Stimulated activated CD8-positive, alpha-beta memory T cell treated with anti-CD3 and anti-CD28 coated beads, Interleukin-7, amount 100 ng/mL, for 4 hours (primary cell): ENCODE results near the gene IZUMO1R.
A peak's percentile ranks its signal among the peaks of the same experiment; 100 is the strongest.
"Not testable (repeated sequence)": the region's sequence is repeated elsewhere in the genome, so short reads cannot be mapped to it uniquely, and the experiment has no call there.

Experiments
- DNase-seq, 2 donors: peaks; one replicate each; pipeline ENCODE4 v3.0.0-alpha.2; 2020; ENCODE audit warnings: low read depth in 2 of 2

Gene IZUMO1R

GRCh38 chr11:94325681-94326080 is 21.3 kb downstream of the IZUMO1R start:
- peak; percentile 10 to 24 for DNase-seq

- DNase-seq: no peak
Measured at GRCh38 chr11:94326947-94327346, 22.6 kb downstream of the IZUMO1R start.

DNA sequence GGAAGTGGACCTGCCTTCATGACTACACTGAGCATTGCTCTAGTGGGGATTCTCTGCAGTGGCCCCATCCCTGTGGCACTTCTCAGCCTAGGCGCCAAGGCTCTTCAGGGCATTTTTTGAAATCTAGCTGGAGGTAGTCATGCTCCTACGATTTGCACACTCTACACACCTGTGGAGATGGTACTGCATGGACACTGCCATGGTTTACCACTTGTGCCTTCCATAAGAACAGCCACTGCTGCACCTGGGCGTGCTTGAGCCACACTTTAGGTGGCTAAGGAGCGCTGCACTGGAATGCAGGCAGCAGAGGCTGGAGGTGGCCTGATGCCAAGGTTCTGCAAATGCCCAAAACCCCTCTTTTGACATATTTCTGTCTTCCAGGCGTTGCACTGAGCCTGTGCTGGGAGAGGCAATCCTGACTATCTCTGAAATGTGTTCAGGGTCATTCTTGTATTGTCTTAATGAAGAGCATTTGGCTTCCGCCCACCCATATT is 24.3 kb downstream of the IZUMO1R start:
- no peak for DNase-seq

DNA sequence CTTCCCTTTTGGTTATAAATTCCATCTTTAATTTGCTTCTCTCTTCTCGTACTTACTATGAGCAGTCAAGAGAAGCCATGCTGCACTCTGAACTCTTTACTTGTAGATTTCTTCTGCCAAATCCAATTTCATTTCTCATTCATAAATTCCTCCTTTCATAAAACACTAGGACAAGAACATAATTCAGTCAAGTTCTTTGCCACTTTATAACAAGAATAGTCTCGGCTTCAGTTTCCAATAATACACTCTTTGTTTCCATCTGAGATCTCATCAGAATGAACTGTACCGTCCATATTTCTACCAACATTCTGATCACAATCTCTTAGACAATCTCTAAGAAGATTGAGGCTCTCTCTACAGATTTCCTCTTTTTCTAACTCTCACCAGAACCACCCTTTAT is 25.1 kb downstream of the IZUMO1R start:
- DNase-seq: no peak

GRCh38 chr11:94330789-94331188 is 26.4 kb downstream of the IZUMO1R start:
- DNase-seq: no peak

- DNase-seq: no peak
Measured at GRCh38 chr11:94332814-94333213, 28.4 kb downstream of the IZUMO1R start.

GRCh38 chr11:94336033-94336432 is 31.7 kb downstream of the IZUMO1R start:
- no peak for DNase-seq

DNA sequence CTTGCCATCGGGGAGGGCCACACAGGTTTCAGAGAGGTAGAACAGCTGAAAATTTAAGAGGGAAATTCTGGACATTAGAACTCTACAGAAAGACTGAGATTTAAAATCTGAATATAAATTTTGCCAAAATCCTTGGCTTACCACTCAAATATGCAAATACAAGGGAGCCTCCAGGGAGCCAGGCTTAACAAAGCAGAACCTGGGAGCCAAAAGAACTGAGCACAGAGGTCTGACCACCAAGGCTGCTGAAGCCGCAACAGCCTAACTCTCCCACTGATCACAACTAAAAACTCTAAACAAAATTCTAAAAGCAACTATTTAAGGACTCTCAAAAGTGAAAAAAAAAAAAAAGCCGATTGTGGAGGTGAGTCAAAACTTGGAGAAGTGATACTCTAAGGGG is 34.3 kb downstream of the IZUMO1R start:
- no peak for DNase-seq

DNA sequence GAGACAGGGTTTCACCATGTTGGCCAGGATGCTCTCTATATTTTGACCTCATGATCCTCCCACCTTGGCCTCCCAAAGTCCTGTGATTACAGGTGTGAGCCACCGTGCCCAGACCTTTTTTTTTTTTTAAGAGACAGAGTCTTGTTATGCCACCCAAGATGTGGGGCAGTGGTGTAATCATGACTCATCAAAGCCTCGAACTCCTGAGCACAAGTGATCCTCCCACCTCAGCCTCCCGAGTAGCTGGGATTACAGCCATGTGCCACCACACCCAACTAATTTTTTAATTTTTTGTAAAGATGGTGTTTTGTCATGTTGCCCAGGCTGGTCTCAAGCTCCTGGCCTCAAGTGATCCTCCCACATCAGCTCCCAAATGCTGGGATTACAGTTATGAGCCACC is 37.9 kb downstream of the IZUMO1R start:
- no peak for DNase-seq

- no peak for DNase-seq
Measured at GRCh38 chr11:94343495-94343894, 39.1 kb downstream of the IZUMO1R start.

DNA sequence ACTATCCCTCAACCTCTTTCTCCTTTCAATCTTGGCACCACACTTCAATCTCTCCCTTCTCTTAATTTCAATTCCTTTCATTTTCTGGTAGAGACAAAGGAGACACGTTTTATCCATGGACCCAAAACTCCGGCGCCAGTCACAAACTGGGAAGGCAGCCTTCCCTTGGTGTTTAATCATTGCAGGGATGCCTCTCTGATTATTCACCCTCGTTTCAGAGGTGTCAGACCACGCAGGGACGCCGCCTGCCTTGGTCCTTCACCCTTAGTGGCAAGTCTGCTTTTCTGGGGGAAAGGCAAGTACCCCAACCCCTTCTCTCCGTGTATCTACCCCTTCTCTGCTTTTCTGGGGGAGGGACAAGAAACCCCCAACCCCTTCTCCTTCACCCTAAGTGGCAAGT is 41.9 kb downstream of the IZUMO1R start:
- DNase-seq: not testable (repeated sequence)

DNA sequence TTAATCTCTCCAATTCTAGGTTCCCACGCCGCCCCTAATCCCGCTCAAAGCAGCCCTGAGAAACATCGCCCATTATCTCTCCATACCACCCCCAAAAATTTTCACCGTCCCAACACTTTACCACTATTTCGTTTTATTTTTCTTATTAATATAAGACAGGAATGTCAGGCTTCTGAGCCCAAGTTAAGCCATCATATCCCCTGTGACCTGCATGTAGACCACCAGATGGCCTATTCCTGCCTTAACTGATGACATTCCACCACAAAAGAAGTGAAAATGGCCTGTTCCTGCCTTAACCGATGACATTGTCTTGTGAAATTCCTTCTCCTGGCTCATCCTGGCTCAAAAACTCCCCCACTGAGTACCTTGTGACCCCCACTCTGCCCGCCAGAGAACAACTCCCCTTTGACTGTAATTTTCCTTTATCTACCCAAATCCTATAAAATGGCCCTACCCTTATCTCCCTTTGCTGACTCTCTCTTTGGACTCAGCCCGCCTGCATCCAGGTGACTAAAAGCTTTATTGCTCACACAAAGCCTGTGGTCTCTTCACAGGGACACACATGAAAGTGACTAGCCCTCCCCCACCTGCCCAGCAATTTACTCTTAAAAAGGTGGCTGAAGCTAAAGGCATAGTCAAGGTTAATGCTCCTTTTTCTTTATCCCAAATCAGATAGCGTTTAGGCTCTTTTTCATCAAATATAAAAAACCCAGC is 46.6 kb downstream of the IZUMO1R start:
- DNase-seq: not testable (repeated sequence)
